ENCODE results near the gene CCDC200. TPM values are rescaled to one million over a fixed set of nuclear protein-coding genes. Genes with fewer than 3 reads are reported as not detected.

CCDC200 gene
- total and polyA plus RNA-seq, 2 donors (not counting 1 experiment from before 2014, with no cell fraction given) = not detected

GRCh38 chr17:43216762-43217613 lies 11.4 kb downstream of the CCDC200 start:
- Histone ChIP-seq H3K79me2 (ENCODE audit: control insufficient read depth, insufficient read depth, low read length) (no peaks in the 10 kb centered on the region), H3K4me2 (ENCODE audit: extremely low read depth, insufficient read depth, low read length) (no peak overlapping the region), H3K27ac (ENCODE audit: insufficient read depth, low read length) (no peak overlapping the region), H3K4me3 (replicated peaks in 1 of 4; ENCODE audit: control extremely low read depth in 1 of 4, insufficient read depth in 1 of 4, low read depth in 3 of 4, low read length in 4 of 4) (no peak overlapping the region), H4K20me1 (ENCODE audit: control insufficient read depth, extremely low read depth, insufficient read depth, low read length) (no peaks in the 10 kb centered on the region), H3K27me3 (ENCODE audit: control insufficient read depth, insufficient read depth, low read length) (no peaks in the 10 kb centered on the region), H3K4me1 (ENCODE audit: control insufficient read depth, extremely low read depth, insufficient read depth, low read length) (peaks cover 6% of the 10 kb centered on the region), H3K9me3 (ENCODE audit: control insufficient read depth, insufficient read depth, low read depth, low read length) (no peaks in the 10 kb centered on the region), H3K36me3 (ENCODE audit: control insufficient read depth, insufficient read depth, low read length) (peaks cover 11% of the 10 kb centered on the region), H3K9ac (ENCODE audit: insufficient read depth, low read length) (no peak overlapping the region), H2AFZ (ENCODE audit: low read length) (no peak overlapping the region)
- TF ChIP-seq EZH2 (IDR thresholded peaks at IDR 0.05; ENCODE audit: low read length, missing control alignments) (no peak), CTCF (conservative IDR thresholded peaks at IDR 0.05 in 1 of 2, IDR thresholded peaks at IDR 0.05 in 1 of 2; ENCODE audit: low read depth in 1 of 2, low read length in 2 of 2) (no peak)
- DNase-seq (ENCODE audit: low read depth in 2 of 2) = no peak

GRCh38 chr17:43216369-43216761 lies 12.1 kb downstream of the CCDC200 start:
- Histone ChIP-seq H3K4me1 (ENCODE audit: control insufficient read depth, extremely low read depth, insufficient read depth, low read length) (peaks cover 6% of the 10 kb centered on the region), H3K9ac (ENCODE audit: insufficient read depth, low read length) (no peak overlapping the region), H3K36me3 (ENCODE audit: control insufficient read depth, insufficient read depth, low read length) (peaks cover 11% of the 10 kb centered on the region), H3K27me3 (ENCODE audit: control insufficient read depth, insufficient read depth, low read length) (no peaks in the 10 kb centered on the region), H2AFZ (ENCODE audit: low read length) (no peak overlapping the region), H3K79me2 (ENCODE audit: control insufficient read depth, insufficient read depth, low read length) (no peaks in the 10 kb centered on the region), H3K4me3 (replicated peaks in 1 of 4; ENCODE audit: control extremely low read depth in 1 of 4, insufficient read depth in 1 of 4, low read depth in 3 of 4, low read length in 4 of 4) (no peak overlapping the region), H3K4me2 (ENCODE audit: extremely low read depth, insufficient read depth, low read length) (no peak overlapping the region), H3K9me3 (ENCODE audit: control insufficient read depth, insufficient read depth, low read depth, low read length) (no peaks in the 10 kb centered on the region), H4K20me1 (ENCODE audit: control insufficient read depth, extremely low read depth, insufficient read depth, low read length) (no peaks in the 10 kb centered on the region), H3K27ac (ENCODE audit: insufficient read depth, low read length) (no peak overlapping the region)
- no peak for TF ChIP-seq CTCF (conservative IDR thresholded peaks at IDR 0.05 in 1 of 2, IDR thresholded peaks at IDR 0.05 in 1 of 2; ENCODE audit: low read depth in 1 of 2, low read length in 2 of 2)
- TF ChIP-seq EZH2 (IDR thresholded peaks at IDR 0.05; ENCODE audit: low read length, missing control alignments) = no peak
- no peak for DNase-seq (ENCODE audit: low read depth in 2 of 2)

GRCh38 chr17:43215341-43215740 lies 13.1 kb downstream of the CCDC200 start:
- TF ChIP-seq EZH2 (IDR thresholded peaks at IDR 0.05; ENCODE audit: low read length, missing control alignments) (no peak), CTCF (conservative IDR thresholded peaks at IDR 0.05 in 1 of 2, IDR thresholded peaks at IDR 0.05 in 1 of 2; ENCODE audit: low read depth in 1 of 2, low read length in 2 of 2) (no peak)

More at GRCh38 chr17:43215341-43215740, 13.1 kb downstream of the CCDC200 start:
- no peaks in the 10 kb centered on the region for H3K79me2 ChIP-seq (ENCODE audit: control insufficient read depth, insufficient read depth, low read length)
- peaks cover 6% of the 10 kb centered on the region for H3K4me1 ChIP-seq (ENCODE audit: control insufficient read depth, extremely low read depth, insufficient read depth, low read length)
- H3K9me3 ChIP-seq (ENCODE audit: control insufficient read depth, insufficient read depth, low read depth, low read length) = no peaks in the 10 kb centered on the region
- H3K9ac ChIP-seq (ENCODE audit: insufficient read depth, low read length) = no peak overlapping the region
- H3K27me3 ChIP-seq (ENCODE audit: control insufficient read depth, insufficient read depth, low read length) = no peaks in the 10 kb centered on the region
- no peak for DNase-seq (ENCODE audit: low read depth in 2 of 2)
- H3K27ac ChIP-seq (ENCODE audit: insufficient read depth, low read length) = no peak overlapping the region
- H3K36me3 ChIP-seq (ENCODE audit: control insufficient read depth, insufficient read depth, low read length) = peaks cover 11% of the 10 kb centered on the region
- H4K20me1 ChIP-seq (ENCODE audit: control insufficient read depth, extremely low read depth, insufficient read depth, low read length) = no peaks in the 10 kb centered on the region
- no peak overlapping the region for H2AFZ ChIP-seq (ENCODE audit: low read length)
- no peak overlapping the region for H3K4me2 ChIP-seq (ENCODE audit: extremely low read depth, insufficient read depth, low read length)
- H3K4me3 ChIP-seq (replicated peaks in 1 of 4; ENCODE audit: control extremely low read depth in 1 of 4, insufficient read depth in 1 of 4, low read depth in 3 of 4, low read length in 4 of 4) = no peak overlapping the region
